ENCODE data around the gene TRIO. TPM values are rescaled to one million over a fixed set of nuclear protein-coding genes. Genes with fewer than 3 reads are reported as not detected.

Gene TRIO
- total RNA-seq, 1 donor from 2014 or later: 76.8 TPM

DNA sequence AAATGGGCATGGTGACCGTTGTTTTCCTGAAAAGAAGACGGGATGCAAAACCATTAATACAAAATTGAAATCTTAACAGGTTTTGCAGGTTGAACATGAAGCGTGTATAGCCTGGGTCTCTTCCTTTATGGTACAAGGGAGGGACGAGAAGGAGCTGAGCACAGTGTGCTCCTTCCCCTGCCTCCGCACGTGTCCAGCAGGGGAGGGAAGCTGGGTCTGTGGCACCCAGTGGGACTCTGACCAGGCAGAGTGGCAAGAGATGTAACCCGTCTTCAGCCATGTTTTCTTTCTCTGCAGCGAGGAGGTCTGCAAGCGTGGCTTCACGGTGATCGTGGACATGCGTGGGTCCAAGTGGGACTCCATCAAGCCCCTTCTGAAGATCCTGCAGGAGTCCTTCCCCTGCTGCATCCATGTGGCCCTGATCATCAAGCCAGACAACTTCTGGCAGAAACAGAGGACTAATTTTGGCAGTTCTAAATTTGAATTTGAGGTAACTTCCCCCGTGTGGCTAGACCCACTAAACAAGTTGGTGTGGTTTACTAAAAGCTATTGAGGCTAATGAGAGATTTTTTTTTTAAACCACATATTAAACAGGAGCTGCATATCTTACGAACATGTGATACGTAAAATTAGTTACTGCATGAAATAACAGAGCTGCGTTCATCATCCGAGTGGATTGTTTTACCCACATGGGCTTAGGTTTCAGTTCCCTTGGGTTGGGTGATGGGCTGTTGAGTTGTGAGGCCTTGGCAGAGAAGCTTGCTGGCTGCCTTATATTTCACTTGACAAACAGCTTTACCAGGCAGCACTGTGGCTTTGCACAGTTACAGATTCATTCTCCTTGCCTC, 143.7 kb downstream of the TRIO start:
- DNase-seq (ENCODE audit: low read depth in 2 of 2): no peak

- DNase-seq (ENCODE audit: low read depth in 2 of 2): no peak
Observed at GRCh38 chr5:14292766-14293658, 149.9 kb downstream of the TRIO start.

DNA sequence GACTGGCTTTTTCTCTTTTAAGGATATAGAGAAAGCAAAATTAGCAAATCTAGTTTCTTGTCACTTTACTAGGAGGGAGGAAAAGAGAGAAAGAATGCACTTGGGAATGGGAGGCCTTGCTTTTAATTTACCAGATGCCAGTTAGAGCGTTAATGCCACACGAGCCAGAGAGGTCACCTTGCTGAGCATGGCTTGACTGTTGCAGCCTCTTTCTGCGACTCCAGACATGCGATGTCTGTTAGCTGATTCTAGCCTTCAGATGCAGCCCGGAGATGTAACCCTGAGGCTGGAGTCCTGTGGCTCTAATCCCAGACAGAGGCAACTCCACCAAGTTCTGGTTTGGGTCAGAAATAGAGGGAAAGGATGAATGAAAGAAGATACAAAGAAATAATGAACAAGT, 152.5 kb downstream of the TRIO start:
- DNase-seq (ENCODE audit: low read depth in 2 of 2): no peak

- DNase-seq (ENCODE audit: low read depth in 2 of 2): no peak
Observed at GRCh38 chr5:14296533-14297331, 153.6 kb downstream of the TRIO start.

GRCh38 chr5:14297697-14298096, 154.6 kb downstream of the TRIO start:
- DNase-seq (ENCODE audit: low read depth in 2 of 2): no peak

GRCh38 chr5:14298126-14298847, 155.1 kb downstream of the TRIO start:
- peak in 1 of 2 donors; percentile 25 for DNase-seq (ENCODE audit: low read depth in 2 of 2)

DNA sequence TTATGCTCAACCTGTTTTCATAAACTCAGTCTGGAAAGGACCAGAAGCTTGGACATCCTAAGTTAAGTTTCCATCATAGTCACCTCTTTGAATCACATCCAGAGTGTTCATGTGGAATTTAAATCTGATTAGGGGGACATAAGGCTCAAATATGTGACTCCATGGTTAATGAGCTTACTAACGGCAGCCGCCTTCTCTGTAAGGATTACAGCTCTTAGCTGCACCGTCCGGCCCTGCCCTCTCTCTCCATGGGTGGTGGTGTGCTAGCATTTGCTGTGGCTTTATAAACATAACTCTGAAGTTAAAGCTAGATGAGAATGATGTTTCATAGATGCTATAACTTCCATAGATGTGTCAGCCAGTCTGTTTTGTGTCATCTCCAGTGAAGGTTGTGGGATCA, 156.5 kb downstream of the TRIO start:
- DNase-seq (ENCODE audit: low read depth in 2 of 2): no peak

DNA sequence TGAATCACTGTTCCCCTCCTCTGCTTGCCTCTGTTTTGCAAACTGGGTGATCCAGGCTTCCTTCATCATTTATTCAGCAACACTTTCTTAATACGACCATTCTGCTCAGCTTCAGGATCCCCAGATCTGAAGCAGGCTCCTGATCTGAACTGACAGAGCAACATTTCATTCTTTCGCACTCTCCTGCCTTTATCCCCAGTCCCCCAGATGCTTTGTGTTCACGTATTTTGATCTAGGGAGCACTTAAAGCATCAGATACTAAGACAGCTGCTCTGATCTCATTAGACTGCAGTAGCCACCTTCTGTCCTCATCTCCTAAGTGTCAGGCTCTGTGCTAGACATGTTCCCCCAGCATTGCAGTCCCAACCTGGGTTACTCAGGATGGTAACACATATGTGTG, 158.0 kb downstream of the TRIO start:
- DNase-seq (ENCODE audit: low read depth in 2 of 2): no peak

GRCh38 chr5:14302330-14302729, 159.2 kb downstream of the TRIO start:
- no peak for DNase-seq (ENCODE audit: low read depth in 2 of 2)

DNA sequence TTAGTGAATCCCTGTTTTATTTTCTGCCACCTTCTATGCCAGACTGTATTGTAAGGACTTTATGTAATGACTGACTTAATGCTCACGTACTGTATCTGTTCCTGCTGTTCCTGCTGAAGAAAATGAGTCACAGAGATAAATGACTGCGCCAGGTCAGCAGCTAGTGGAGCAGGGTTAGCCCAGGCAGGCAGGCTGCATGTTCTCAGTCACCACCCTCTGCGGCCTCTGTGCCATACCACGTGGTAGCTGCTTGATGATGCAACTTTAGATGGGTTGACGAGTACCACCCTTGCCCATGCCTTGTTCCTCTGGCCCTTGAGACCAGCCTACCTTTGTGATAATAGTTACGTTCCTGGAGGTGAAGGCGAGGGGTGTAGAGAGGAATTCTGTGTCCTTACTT, 161.9 kb downstream of the TRIO start:
- peak in 1 of 2 donors; percentile 47 for DNase-seq (ENCODE audit: low read depth in 2 of 2)

- peak in 1 of 2 donors; percentile 11 for DNase-seq (ENCODE audit: low read depth in 2 of 2)
Observed at GRCh38 chr5:14306329-14306815, 163.2 kb downstream of the TRIO start.

DNA sequence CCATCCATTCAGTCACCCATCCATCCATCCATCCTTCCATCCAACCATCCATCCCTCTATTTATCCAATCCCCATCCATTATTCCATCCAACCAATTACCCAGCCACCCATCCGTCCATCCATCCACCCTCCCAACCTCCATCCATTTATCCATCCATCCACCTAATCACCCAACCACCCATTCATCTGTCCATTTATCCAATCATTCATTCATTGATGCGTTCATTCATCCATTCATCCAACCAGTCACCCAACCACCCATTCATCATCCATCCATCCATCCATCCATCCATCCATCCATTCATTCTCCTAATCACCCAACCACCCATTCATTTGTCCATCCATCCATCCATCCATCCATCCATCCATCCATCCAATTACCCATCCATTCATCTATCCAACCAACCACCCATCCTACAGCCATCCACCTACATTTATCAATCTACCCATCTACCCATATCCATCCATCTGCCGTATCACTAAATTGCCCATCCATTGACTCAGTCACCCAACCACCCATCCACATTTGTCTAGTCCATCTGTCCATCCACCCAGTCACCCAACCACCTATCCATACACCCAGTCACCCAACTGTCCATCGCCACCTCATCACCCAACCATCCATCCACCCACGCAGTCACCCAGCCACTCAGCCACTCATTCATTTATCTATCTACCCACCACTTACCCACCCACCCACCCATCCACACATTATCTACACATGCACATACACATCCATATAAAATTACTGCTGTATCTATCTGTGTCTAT, 165.4 kb downstream of the TRIO start:
- DNase-seq (ENCODE audit: low read depth in 2 of 2): no peak

- DNase-seq (ENCODE audit: low read depth in 2 of 2): no peak
Observed at GRCh38 chr5:14309199-14309598, 166.1 kb downstream of the TRIO start.

- DNase-seq (ENCODE audit: low read depth in 2 of 2): no peak
Observed at GRCh38 chr5:14309878-14310531, 166.9 kb downstream of the TRIO start.

GRCh38 chr5:14310901-14311300, 167.8 kb downstream of the TRIO start:
- DNase-seq (ENCODE audit: low read depth in 2 of 2): peak in 1 of 2 donors; percentile 23

DNA sequence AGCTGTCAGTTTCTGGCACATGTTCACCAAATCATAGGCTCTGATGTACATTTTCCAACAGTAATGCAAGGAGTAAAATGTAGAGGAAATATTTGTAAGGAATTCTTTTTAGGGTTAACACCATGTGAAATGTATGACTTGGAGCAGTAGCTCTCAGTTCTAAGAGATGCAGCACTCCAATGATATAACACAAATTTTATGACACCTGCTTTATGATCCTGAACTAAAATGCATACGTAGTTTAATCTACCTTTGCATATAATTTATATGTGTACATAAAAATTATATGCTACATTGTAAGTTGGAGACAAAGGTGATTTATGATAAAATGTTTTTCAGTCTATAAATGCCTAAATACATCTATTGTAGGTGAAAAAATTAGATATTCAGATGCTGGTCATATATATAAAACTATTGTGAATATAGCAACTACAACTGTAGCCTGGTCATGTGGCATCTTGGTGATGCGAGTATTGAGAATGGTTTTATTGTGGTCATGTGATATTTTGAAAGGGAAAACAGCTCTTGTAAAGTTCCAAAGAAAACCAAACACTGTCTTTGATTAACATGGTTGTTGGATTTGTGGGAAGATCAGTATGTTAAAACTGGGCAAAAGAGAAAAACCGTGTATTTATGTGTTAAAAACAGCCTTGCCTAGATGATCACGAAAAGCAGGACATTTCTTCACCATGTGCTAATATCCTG, 171.0 kb downstream of the TRIO start:
- no peak for DNase-seq (ENCODE audit: low read depth in 2 of 2)

DNA sequence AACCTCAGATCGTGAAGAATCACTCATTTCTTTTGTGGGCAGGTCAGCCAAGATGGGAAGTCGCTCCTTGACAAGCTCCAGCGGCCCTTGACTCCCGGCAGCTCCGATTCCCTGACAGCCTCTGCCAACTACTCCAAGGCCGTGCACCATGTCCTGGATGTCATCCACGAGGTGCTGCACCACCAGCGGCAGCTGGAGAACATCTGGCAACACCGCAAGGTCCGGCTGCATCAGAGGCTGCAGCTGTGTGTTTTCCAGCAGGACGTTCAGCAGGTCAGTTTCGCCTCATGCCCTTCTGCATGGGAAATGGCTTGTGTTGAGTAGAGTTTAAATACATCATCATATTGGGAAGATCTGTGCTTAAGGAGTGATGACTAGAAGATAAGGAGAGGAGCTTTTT, 173.3 kb downstream of the TRIO start:
- no peak for DNase-seq (ENCODE audit: low read depth in 2 of 2)

- no peak for DNase-seq (ENCODE audit: low read depth in 2 of 2)
Observed at GRCh38 chr5:14319102-14319501, 176.0 kb downstream of the TRIO start.

DNA sequence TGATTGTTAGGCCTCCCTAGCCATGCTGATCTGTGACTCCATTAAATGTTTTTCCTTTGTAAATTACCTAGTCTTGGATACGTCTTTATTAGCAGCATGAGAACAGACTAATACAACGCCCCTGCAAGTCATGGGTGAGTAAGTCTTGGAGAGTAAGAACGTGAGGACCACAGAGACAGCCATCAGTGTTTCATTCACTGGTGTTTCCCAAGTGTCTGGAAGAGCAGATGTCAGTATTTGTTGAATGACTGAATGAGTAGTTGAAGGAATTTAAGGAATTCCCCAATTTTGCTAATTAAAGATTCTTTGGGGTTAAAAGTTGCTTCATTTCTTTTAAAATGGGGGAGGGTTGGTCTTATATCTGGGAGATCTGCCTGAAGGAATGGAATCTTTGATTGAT, 178.8 kb downstream of the TRIO start:
- DNase-seq (ENCODE audit: low read depth in 2 of 2): no peak
